Hematopoietic multipotent progenitor cell treated with erythropoietin and hydrocortisone succinate and interleukin-3 and kit ligand, for 6 days (in vitro differentiated cells): ENCODE results near the gene KRTAP4-16.
"Not testable (repeated sequence)": the region's sequence is repeated elsewhere in the genome, so short reads cannot be mapped to it uniquely, and the experiment has no call there.

Source experiments
- DNase-seq: peaks from one replicate; pipeline ENCODE4 v3.0.0-alpha.2; 2015

Gene KRTAP4-16

DNA sequence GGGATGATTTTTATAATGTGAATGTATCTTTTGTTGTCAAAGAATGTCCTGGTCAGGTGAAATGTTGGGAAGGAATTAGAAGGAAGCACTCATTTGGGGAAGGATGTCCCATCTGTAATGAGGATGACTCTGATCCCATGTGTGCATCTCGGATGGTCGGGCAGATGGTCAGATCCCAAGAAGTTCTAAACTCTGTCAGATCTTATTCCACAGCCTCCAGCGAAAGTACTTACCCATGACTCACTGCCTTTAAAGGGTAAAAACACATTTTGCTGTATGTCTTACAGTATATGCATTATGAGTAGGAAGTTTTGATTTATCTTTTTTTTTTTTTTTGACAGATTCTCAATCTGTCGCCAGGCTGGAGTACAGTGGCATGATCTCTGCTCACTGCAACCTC lies 16.7 kb upstream of the KRTAP4-16 start:
- no peak for DNase-seq

DNA sequence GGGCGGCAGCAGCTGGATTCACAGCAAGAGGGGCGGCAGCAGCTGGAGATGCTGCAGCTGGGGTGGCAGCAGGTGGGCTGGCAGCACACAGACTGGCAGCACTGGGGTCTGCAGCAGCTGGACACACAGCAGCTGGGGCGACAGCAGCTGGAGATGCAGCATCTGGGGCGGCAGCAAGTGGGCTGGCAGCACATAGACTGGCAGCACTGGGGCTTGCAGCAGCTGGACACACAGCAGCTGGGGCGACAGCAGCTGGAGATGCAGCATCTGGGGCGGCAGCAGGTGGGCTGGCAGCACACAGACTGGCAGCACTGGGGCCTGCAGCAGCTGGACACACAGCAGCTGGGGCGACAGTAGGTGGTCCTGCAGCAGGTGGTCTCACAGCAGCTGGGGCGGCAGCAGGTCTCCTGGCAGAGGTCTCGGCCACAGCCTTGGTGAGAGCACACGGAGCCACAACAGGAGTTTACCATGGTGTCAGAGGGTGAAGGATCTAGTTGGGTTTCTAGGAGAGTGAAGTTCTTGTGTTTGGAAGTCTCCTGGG lies 15.9 kb upstream of the KRTAP4-16 start, which contains the start of gene KRTAP4-11:
Gene KRTAP4-11, minus strand, starts transcription at position 528 of the 541 bp plus-strand sequence. Its CDS starts 58 bp downstream, at position 470.
- DNase-seq: not testable (repeated sequence)

DNA sequence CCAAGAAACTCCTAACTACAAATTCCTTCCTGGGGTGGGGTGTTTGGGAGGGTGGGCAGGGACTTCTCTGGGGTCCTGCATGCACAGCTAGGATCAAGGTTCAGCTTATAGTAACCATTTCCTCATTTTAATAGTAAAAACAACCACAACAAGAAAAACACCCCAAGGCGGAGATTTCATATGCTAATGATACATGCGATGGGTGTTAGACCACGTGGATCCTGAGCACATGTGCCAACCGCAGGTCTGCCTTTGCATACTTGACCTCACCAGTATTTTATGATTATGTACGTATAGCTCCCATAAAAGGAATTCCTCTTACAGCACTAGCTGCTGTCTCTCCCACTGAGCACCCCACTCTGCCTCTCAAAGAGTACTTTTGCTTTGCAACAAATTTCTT lies 14.3 kb upstream of the KRTAP4-16 start:
- no peak for DNase-seq

DNA sequence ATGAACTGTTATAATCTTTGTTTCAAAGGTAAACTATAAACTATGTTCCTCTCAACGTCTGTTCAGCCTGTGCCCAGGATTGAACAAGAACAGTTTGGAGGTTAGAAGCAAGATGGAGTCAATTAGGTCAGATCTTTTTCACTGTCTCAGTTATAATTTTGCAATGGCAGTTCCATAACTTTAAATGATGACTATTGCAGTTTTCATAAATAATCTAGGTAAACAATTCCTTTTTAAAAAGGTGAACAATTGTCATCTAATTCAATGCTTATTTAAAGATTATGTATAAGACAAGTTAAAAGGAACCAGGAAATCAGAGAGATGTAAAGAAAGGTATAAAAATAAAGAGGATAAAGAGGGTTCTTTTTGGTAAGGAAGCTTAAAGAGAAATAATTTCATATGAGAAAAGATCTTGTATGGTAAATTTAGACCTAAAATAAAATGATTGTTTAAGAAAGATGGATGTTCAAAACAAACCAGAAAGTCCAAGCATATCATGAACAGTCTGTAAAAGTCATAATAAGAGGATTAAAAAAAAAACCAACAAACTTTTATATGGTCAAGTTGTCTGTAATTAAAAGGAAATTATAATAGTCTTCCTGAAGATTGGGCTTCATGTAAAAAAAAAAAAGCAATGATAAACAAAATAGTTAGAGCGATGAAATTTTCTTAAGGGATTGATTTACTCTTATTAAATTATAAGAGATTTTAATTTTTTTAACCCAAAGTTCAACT lies 9.3 kb upstream of the KRTAP4-16 start:
- no peak for DNase-seq

- DNase-seq: not testable (repeated sequence)
Measured at GRCh38 chr17:41108728-41109386, 6.8 kb upstream of the KRTAP4-16 start.

- no peak for DNase-seq
Measured at GRCh38 chr17:41107941-41108450, 6.0 kb upstream of the KRTAP4-16 start.

DNA sequence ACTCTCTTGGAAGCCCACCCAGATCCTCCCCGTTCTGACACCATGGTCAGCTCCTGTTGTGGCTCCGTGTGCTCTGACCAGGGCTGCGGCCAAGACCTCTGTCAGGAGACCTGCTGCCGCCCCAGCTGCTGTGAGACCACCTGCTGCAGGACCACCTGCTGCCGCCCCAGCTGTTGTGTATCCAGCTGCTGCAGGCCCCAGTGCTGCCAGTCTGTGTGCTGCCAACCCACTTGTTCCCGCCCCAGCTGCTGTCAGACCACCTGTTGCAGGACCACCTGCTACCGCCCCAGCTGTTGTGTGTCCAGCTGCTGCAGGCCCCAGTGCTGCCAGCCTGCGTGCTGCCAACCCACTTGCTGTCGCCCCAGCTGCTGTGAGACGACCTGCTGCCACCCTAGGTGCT lies 3.3 kb upstream of the KRTAP4-16 start, which contains the start of gene KRTAP4-9:
Gene KRTAP4-9, plus strand, starts transcription at position 43 of the 400 bp plus-strand sequence. Its CDS starts 0 bp downstream, at position 43.
- not testable (repeated sequence) for DNase-seq

DNA sequence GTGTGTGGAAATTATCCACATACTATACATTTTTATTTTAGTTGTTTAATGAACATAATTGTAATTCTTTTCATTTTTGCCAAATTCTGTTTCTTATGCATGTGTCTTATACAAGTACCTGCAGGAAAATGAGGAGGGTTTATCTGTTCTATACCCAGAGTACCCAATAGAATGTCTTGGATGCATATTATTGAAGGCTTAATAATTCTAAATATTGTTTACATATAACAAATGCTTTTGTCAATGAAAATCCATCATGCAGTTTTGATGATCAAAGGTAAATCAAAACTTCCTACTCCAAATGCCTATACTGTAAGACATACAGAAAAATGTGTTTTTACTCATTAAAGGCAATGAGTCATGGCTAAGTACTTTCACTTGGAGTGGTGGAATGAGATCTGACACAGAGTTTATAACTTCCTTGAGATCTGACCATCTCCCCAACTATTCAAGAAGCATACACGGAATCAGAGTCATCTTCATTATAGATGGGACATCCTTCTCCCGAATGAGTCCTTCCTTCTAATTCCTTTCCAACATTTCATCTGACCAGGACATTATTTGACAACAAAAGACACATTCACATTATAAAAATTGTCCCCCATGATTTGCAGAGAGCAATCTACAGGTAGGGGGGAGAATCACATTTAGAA lies 2.5 kb upstream of the KRTAP4-16 start:
- DNase-seq: not testable (repeated sequence)

DNA sequence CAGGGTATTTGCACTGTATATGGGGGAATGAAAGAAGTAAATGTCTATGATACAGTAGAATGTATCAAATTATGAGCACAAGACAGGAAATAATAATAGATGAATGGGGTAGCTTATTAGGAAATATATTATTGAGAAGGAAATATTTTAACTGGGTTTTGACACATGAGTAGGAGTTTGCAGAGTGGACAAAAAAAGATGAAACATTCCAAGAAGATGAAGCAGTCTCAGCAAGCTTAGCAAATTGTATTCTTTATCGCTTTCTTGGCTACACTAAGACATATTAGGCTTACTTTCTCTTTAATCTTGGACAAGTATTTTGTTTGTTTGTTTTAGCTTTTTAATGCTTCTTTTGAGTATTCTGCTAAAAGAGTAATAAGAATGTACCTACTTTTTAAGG lies 1.9 kb upstream of the KRTAP4-16 start:
- no peak for DNase-seq

DNA sequence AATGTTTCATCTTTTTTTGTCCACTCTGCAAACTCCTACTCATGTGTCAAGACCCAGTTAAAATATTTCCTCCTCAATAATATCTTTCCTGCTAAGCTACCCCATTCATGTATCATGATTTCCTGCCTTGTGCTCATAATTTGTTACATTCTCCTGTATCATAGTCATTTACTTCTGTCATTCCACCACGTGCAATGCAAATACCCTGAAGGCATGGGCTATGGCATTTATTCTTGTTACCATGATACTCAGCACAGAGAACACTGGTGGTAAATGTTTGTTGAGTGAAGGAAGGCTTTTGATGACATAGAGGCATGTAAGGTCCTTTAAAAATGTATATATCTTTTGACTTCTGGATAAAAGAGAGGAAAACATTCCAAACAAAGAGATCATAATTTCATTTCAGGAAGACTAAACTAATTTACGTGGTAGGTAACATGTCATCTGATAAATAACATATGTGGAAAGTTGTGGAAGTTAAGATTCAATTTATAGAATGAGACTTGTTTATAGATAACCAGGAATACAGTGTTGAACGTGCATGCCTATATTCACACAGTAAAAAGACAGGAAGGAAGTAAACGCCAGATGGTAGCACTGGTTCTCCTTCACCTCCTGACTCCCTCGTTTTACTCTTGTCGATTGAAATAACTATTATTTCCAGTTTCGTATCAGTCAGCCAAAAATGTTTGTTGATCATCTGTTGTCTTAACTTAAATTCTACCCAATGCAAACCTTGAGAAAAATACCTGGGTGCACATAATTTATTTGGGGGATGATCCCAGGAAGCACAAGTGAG lies 2.1 kb downstream of the KRTAP4-16 start:
- DNase-seq: not testable (repeated sequence)

DNA sequence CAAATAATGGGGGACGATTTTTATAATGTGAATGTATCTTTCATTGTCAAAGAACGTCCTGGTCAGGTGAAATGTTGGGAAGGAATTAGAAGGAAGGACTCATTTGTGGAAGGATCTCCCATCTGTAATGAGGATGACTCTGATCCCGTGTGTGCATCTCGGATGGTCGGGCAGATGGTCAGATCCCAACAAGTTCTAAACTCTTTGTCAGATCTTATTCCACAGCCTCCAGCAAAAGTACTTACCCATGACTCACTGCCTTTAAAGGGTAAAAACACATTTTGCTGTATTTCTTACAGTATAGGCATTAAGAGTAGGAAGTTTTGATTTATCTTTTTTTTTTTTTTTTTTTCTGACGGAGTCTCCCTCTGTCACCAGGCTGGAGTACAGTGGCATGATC lies 3.5 kb downstream of the KRTAP4-16 start:
- no peak for DNase-seq

- no peak for DNase-seq
Measured at GRCh38 chr17:41098042-41098441, 4.0 kb downstream of the KRTAP4-16 start, which contains the start of gene KRTAP4-8. Gene KRTAP4-8, minus strand, starts transcription at chr17:41098142. Its CDS starts 58 bp downstream, at chr17:41098084.

DNA sequence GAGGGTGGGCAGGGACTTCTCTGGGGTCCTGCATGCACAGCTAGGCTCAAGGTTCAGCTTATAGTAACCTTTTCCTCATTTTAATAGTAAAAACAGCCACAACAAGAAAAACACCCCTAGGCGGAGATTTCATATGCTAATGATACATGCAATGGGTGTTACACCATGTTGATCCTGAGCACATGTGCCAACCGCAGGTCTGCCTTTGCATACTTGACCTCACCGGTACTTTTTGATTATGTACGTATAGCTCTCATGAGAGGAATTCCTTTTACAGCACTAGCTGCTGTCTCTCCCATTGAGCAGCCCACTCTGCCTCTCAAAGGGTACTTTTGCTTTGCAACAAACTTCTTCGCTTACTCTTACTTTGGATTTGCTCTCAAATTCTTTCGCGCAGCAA lies 6.0 kb downstream of the KRTAP4-16 start:
- DNase-seq: no peak

- not testable (repeated sequence) for DNase-seq
Measured at GRCh38 chr17:41088760-41089352, 13.2 kb downstream of the KRTAP4-16 start.

DNA sequence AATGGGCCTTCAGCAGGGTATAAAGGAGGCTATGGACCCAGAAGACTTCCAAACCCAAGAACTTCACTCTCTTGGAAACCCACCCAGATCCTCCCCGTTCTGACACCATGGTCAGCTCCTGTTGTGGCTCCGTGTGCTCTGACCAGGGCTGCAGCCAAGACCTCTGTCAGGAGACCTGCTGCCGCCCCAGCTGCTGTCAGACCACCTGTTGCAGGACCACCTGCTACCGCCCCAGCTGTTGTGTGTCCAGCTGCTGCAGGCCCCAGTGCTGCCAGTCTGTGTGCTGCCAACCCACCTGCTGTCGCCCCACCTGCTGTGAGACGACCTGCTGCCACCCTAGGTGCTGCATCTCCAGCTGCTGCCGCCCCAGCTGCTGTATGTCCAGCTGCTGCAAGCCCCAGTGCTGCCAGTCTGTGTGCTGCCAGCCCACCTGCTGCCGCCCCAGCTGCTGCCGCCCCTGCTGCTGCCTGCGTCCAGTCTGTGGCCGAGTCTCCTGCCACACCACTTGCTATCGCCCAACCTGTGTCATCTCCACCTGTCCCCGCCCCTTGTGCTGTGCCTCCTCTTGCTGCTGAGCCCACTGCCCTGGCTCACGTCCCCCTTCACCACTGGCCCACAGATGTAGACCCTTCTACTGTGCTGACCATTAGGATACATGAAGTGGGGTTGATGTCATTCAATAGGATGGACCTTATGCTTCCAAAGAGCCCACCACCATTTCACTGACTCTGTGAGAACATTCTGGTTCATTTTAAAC lies 17.7 kb downstream of the KRTAP4-16 start, which contains the start of gene KRTAP4-7:
Gene KRTAP4-7, plus strand, starts transcription at position 51 of the 757 bp plus-strand sequence. Its CDS starts 57 bp downstream, at position 108.
- DNase-seq: not testable (repeated sequence)

DNA sequence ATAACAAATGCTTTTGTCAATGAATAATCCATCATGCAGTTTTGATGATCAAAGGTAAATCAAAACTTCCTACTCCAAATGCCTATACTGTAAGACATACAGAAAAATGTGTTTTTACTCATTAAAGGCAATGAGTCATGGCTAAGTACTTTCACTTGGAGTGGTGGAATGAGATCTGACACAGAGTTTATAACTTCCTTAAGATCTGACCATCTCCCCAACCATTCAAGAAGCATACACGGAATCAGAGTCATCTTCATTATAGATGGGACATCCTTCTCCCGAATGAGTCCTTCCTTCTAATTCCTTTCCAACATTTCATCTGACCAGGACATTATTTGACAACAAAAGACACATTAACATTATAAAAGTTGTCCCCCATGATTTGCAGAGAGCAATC lies 18.6 kb downstream of the KRTAP4-16 start:
- DNase-seq: not testable (repeated sequence)

DNA sequence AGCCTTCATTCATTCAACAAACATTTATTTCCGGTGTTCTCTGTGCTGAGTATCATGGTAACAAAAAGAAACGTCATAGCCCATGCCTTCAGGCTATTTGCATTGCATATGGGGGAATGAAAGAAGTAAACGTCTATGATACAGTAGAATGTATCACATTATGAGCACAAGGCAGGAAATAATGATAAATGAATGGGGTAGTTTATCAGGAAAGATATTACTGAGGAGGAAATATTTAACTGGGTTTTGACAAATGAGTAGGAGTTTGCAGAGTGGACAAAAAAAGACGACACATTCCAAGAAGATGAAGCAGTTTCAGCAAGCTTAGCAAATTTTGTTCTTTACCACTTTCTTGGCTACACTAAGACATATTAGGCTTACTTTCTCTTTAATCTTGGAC lies 19.4 kb downstream of the KRTAP4-16 start:
- no peak for DNase-seq

- no peak for DNase-seq
Measured at GRCh38 chr17:41076788-41077187, 25.2 kb downstream of the KRTAP4-16 start.

GRCh38 chr17:41073676-41074075 lies 28.3 kb downstream of the KRTAP4-16 start:
- DNase-seq: no peak

DNA sequence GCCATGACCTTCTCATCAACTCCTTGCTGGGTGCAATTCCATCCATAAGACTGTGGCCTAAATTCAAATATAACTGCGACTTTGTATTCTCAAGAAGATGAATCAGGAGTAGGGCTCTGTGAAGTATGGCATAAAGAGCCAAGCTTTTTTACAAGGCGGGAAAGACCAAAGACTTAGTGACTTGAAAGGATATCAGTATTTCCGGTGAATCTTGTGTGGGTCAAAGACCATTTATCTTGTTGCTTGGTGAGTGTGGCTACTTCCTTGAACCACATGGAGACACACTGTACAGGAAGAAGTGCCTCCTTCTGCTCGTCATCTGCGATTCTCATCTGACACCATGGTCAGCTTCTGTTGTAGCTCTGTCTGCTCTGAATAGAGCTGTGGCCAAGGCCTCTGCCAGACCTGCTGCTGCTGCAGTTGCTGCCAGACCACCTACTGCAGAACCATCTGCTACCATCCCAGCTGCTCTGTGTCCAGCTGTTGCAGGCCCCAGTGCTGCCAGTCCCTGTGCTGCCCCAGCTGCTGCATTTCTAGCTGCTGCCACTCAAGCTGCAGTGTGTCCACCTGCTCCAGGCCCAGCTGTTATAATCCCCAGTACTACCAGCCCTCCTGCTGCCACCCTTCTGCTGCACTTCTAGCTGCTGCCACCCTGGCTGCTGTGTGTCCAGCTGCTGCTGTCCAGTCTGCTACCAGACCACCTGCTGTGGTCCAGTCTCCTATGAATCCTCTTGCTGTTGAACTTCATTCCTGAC lies 30.2 kb downstream of the KRTAP4-16 start:
- DNase-seq: no peak
